Measurements from ENCODE around the gene YPEL1. TPM values are rescaled to one million over a fixed set of nuclear protein-coding genes. Genes with fewer than 3 reads are reported as not detected.

Gene YPEL1
- total and polyA plus RNA-seq, 10 of the 15 experiments (the other 5 are each of a cell fraction or from before 2014, with no cell fraction given) = 0.13 to 5.0 (median 1.6) TPM

DNA sequence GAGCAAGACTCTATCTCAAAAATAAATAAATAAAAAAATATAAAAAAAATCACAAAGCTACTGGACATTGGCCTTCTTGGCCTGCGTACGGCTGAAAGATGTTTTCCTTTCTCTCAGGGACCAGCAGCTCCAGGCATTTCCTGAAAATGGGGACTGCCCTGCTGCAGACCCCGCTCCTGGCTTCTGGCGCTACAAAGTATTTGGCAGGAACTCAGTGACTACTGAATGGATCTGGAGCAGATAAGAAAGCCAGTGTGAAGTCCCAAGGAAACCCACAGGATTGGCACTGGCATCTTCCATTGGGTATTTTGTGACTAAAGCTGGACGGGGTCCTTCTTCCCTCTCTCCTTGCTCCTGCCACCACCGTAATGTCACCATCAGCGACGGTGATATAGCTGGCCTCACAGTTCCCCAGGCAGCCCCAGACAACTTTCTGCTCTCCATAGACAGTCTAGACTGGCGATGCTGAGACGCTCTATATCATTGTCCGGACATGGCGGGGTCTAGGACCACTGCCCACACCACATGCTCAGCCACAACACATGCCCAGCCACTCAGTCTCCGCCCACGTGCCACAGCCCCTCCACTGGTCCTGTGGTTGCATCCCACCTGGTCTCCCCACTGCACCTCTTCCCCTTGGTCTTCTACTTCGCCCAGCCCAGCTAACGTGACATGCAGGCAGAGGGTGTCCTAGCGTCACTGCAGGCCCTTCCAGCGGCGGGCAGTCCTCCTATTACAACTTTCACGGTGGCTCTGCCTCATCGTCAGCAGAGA lies 22.7 kb upstream of the YPEL1 start:
- Histone ChIP-seq H3K36me3 (ENCODE audit: control insufficient read depth in 2 of 2, insufficient read depth in 2 of 2, low read length in 1 of 2) (peaks cover 4 to 17% of the 10 kb centered on the region in 2 experiments; a peak in 3 of 4 replicates), H3K4me2 (ENCODE audit: control insufficient read depth, insufficient read depth) (no peak overlapping the region), H3K27ac (ENCODE audit: control insufficient read depth, insufficient read depth) (no peak overlapping the region), H3K4me1 (ENCODE audit: control insufficient read depth, insufficient read depth, low read length) (peaks cover 50% of the 10 kb centered on the region), H4K20me1 (ENCODE audit: control insufficient read depth, insufficient read depth) (no peaks in the 10 kb centered on the region), H3K9ac (ENCODE audit: control insufficient read depth, insufficient read depth, low read length) (no peak overlapping the region), H3K9me3 (replicated peaks; ENCODE audit: control insufficient read depth, insufficient read depth, low read length) (no peaks in the 10 kb centered on the region), H3K27me3 (replicated peaks in 1 of 2; ENCODE audit: control insufficient read depth in 2 of 2, insufficient read depth in 2 of 2, low read length in 1 of 2) (no peaks in the 10 kb centered on the region), H3K79me2 (ENCODE audit: control insufficient read depth, insufficient read depth, low read length) (no peaks in the 10 kb centered on the region), H2AFZ (ENCODE audit: control insufficient read depth, low read depth, low read length) (no peak overlapping the region), H3K4me3 (no peak overlapping the region)
- in situ Hi-C loops (cut with MboI) = no loop called here
- ChIA-PET POLR2A (interaction anchor here (1.3 kb wide), 1 partner anchor 8 kb away, joined by 3 read pairs; no protein-coding TSS in a partner anchor), RAD21 (ENCODE audit: unreplicated experiment) (no interaction called here), SMC1A (ENCODE audit: uncharacterized antibody, unreplicated experiment) (no interaction called here), CTCF (no interaction called here)
- FAIRE-seq (no peak), ATAC-seq (no peak), DNase-seq (ENCODE audit: low read depth, low spot score) (no peak)
- BruUV-seq (replicated peaks) = no TSS peak
- TF ChIP-seq MEF2B (IDR thresholded peaks at IDR 0.05; ENCODE audit: partially characterized antibody, poor library complexity, severe bottlenecking) (no peak), KAT2A (conservative IDR thresholded peaks at IDR 0.05; ENCODE audit: control insufficient read depth, low read depth, low read length) (no peak), POLR2A (IDR thresholded peaks at IDR 0.05; ENCODE audit: low read depth, low read length) (peak; percentile 61; the same call in 1 of the 2 replicates), SMARCA5 (IDR thresholded peaks at IDR 0.05) (no peak), BHLHE40 (IDR thresholded peaks at IDR 0.05; ENCODE audit: borderline replicate concordance in 1 of 2, low read depth in 2 of 2, low read length in 1 of 2) (no peak)
- TF ChIP-seq, protein P1, sequence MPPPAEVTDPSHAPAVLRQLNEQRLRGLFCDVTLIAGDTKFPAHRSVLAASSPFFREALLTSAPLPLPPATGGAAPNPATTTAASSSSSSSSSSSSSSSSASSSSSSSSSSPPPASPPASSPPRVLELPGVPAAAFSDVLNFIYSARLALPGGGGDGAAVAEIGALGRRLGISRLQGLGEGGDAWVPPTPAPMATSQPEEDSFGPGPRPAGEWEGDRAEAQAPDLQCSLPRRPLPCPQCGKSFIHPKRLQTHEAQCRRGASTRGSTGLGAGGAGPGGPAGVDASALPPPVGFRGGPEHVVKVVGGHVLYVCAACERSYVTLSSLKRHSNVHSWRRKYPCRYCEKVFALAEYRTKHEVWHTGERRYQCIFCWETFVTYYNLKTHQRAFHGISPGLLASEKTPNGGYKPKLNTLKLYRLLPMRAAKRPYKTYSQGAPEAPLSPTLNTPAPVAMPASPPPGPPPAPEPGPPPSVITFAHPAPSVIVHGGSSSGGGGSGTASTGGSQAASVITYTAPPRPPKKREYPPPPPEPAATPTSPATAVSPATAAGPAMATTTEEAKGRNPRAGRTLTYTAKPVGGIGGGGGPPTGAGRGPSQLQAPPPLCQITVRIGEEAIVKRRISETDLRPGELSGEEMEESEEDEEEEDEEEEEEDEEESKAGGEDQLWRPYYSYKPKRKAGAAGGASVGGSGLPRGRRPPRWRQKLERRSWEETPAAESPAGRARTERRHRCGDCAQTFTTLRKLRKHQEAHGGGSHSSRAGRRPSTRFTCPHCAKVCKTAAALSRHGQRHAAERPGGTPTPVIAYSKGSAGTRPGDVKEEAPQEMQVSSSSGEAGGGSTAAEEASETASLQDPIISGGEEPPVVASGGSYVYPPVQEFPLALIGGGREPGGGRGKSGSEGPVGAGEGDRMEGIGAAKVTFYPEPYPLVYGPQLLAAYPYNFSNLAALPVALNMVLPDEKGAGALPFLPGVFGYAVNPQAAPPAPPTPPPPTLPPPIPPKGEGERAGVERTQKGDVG (CRISPR knock-in tag; IDR thresholded peaks at IDR 0.05) = no peak
- WGBS (ENCODE audit: insufficient coverage, insufficient replicate concordance, low lambda C conversion rate, missing lambda C conversion rate) = 98% methylated on average over 21 of the region's 21 CpGs
- intact Hi-C loops (cut with micrococcal nuclease; ENCODE audit: unreplicated experiment) = no loop called here

Measured in GM12878 (cell line).